Skin of body (tissue), 2 donors: ENCODE results near the gene MDM1. TPM values are rescaled to one million over a fixed set of nuclear protein-coding genes. Genes with fewer than 3 reads are reported as not detected.

ENCODE experiments used
- DNase-seq: peaks from one replicate; lab custom pipeline; 2025; lab: John Stamatoyannopoulos, UW
- total RNA-seq: library from RNA; depleted of rRNA; stranded (reverse); fragments of >200 nt; gene quantifications from one replicate; pipeline ENCODE4 v1.2.3, GENCODE V29; 2014

Gene MDM1
- total RNA-seq, 1 donor from 2014 or later, result 15.5 TPM

DNA sequence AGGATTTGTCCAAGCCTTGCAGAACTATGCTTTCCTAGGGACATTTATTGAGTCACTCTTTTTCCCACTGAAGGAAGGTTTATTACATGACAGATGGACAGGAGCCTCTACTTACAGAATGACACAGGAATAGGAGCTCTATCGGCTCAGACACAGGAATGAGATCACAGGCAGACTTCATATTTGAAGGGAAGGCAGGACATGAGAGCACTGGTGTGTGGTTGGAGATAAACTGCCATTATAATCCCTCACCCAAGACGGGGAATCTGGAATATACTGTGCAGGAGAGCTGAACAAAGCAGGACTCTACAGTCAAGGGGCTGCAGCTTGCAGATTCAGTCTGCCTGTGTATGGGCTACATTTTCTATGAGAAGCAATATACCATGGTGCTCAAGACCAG is 51.9 kb downstream of the MDM1 start:
- no peak for DNase-seq

DNA sequence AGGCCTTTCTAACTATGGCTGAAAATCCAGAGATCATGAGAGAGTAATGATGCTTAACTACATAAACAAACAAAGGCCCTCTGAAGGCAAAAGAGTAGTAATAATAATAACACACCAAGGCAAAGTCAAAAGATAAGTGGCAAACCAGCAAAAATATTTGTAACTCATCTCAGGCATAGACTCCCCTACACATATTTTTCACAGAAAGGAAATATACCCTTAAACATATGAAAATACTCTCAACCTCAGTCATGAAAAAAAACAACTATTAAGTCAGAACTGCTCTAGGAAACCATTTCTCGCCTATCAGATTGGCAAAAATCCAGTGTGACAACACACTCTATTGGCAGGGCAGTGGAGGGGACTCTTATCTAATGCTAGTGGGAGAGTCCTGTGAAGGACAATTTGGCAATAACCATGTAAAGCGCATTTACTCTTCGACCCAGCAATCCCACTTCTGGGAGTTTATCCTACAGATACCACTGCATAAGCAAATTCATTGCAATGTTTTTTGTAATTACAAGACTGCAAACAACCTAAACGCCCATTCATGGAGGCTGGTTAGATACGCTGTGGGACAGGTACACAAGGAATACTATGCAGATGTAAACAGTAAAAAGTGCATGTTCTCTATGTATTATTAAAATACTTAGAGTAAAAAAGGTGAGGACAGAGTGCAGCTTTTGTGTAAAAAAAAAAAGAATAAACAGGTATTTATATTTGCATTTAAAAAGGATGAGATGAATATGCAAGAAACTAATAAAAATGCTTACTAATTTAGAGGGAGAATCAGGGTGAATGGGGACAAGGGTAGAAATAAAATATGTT is 52.7 kb downstream of the MDM1 start:
- no peak for DNase-seq

DNA sequence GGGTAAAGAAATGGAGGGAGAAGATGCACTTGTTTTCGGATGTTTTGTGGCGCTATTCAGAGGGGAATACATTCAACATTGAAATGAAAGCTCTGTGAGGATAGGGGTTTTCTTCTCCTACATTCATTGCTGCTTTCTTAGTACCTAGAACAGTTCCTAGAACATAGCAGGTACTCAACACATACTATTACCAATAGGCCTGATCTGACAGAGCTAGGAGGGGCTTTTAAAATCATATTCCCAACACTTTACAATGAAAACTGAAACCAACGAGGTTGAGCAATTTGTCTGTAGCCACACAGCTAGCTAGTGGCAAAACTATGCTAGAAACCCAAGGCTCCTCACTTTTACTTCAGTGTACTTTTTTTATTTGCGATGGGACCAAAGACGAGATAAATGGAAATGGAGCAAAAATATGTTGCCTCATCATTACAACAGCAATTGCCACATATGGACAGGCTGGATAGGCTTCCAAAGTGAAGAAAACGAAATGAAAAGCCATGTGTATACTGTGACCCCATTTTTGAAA is 55.7 kb downstream of the MDM1 start:
- DNase-seq, result no peak

DNA sequence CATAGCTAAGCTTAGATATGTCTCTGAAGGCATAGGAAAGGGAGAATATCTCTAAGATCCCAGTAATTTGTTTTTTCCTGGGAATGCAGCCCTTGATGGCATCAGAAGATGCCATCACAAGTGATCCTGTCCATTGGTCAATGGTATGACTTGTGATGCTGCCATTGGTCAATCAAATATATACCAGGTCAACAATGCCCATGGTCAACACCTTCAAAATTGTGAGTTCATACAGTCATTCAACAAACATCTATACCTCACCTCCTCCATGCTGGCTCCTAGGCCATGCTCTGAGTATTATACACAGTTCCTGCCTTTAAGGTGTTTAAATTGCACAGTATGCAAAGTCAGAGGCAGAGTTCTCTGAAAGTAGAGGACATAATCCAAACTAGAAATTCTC is 59.4 kb downstream of the MDM1 start:
- DNase-seq, result no peak

GRCh38 chr12:68271346-68271745 is 60.8 kb downstream of the MDM1 start:
- no peak for DNase-seq

GRCh38 chr12:68270358-68270757 is 61.8 kb downstream of the MDM1 start:
- DNase-seq, result no peak

DNA sequence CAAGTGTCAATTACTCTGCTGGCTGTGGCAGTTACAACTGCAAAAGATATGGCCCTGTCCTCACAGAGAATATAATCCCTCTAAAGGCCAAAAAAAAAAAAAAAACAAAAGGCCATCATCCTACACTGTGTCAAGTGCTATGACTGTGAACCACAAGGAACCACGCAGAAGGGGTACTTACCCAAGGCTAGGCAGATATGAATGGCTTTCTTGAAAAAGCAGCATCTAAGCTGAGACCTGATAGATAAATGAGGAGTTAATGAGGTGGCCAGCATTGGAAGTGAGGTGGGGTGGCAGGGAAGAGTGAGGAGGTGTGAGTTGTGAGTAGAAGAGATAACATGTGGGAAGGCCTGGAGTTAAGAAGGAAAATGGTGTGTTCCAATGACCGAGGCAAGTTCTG is 62.4 kb downstream of the MDM1 start:
- DNase-seq, result no peak

DNA sequence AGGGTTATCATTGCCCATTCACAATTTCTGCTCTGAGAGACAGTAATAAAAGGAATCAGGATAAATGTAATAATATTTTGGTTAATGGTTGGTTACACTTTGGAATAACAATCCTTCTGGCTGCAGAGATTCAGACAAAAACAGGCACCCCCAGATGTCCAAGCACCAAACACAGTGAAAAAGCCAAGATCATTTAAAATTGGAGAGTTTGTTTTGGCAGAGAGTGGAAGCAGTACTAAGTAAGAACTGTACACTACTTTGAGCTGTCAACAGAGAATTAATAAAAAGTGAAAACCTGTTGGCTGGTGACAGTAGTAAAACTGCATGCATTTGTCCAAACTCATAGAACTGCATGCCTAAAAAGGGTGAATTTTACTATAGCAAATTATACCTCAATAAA is 63.2 kb downstream of the MDM1 start:
- DNase-seq, result no peak

- no peak for DNase-seq
Observed at GRCh38 chr12:68267892-68268396, 64.2 kb downstream of the MDM1 start.

DNA sequence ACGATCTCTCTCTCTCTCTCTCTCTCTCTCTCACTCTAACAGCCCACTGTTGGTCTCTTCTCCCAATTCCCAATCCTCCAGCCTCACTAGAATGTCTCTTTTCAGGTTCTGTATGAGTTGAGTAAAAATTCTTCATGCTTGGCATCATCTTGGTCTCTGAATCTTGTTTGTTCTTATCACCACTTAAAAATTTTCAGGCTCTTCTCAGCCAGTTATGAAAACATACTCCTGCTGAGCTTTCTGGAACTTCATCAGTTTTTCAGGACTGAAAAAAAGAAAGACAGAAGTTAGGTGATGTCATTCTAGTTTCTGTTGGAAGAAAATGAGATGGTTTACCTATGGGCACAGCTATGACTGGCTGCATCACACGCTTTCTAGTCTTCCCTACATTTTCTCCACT is 67.3 kb downstream of the MDM1 start:
- no peak for DNase-seq

- no peak for DNase-seq
Observed at GRCh38 chr12:68264158-68264855, 67.9 kb downstream of the MDM1 start.

- DNase-seq, result no peak
Observed at GRCh38 chr12:68263366-68263765, 68.8 kb downstream of the MDM1 start.

DNA sequence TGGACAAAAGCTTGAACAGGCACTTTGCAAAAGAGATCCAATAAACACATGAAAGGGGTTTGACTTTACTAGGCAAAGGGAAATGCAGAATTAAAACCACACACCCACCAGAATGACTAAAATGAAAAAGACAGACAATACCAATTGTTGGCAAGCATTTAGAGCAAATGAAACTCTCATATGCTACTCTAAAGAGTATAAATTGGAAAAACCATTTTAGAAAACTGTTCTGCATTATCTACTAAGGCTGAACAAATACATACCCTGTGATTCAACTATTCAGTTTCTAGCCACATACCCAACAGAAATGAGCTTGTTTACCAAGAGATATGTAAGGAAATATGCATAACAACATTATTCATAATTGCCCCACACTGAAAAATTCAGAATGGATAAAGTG is 70.3 kb downstream of the MDM1 start:
- no peak for DNase-seq

- DNase-seq, result no peak
Observed at GRCh38 chr12:68260153-68260552, 72.0 kb downstream of the MDM1 start.

DNA sequence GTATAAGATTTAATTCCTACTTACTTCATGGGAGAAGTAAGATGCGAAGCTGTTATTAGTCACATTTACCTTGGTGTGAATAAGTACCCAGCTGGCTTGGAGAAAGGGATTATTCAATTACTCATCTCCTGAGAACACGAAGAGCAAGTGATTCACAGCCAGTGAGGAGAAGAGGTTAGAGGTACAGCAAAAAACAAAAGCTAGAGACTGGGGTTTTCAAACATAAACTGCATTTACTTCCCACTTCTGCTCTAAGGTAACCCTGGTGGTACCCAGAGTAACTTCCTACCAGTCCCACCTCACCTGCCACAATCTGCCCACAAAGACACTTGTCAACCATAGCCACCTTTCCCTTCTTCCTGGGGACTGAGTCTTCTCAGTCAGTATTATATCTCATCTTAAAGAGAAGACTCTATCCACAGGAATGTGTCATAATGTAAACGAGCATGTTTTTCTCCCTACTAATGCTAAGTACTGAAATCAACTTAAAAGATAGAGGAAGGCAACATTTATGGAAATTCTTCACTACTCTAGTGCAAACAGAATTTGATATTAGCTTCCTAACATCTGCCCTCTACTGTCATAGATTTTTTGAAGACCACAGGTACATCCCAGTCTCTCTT is 72.7 kb downstream of the MDM1 start:
- DNase-seq, result no peak

DNA sequence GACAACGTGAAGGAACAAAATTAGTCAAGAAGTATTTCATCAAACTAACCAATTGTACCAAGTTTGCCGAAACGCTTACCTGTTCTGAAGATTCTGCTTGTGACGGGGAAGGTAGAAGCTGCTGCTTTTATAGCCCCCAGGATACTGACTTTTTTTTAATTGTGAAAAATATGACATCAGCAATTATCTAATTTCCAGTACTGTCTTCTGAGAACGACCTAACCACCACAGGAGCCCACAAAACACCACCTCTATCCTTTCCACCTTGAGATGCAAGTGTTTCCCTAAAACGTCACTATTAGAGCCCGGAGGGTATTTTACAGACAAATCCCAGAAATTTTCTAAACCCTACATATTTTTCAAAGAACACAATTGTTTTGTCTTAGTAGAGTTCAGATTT is 78.7 kb downstream of the MDM1 start, which contains the start of gene IL22:
TSS of gene IL22 (minus strand) at position 101 of the 400 bp plus-strand sequence. CDS start 156 bp downstream, outside the sequence.
- DNase-seq, result no peak

DNA sequence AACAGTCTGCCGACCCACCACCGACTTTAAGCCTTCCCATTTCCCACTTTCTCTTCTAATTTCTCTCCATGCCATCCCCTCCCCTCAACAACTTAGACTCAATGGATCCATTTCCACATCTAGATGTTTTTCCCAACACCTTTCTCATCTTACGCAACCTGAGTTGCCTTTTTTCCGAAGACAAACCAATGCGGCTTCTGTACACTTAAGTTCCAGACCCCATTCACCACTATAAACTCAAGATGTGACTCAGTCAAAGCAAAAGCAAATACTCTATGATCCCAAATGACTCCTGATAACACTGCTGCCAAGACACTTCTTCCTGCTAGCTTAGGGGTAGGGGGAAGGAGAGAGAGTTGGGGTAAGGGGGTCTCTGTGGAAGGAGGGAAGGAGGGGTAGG is 80.1 kb downstream of the MDM1 start:
- no peak for DNase-seq

- no peak for DNase-seq
Observed at GRCh38 chr12:68250454-68250853, 81.7 kb downstream of the MDM1 start.

GRCh38 chr12:68247785-68248184 is 84.4 kb downstream of the MDM1 start:
- no peak for DNase-seq

DNA sequence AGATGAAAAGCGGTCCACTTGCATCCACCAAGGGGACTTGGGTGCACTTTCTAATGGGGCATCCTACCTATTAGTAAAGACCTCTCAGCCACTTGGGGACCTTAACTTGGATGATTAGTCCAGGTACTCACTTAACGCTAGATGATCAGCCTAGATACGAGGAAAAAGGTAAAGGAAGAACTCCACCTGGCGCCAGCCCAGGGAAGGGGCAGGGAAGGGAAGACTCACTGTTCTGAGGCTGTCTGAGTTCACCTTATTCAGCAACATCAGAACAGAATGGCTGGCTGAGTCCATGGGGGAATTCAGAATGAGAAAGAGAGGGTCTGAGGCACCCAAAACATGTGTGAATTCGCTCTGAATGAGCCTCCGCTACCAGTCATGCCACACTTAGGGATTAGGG is 85.8 kb downstream of the MDM1 start:
- no peak for DNase-seq

- no peak for DNase-seq
Observed at GRCh38 chr12:68245180-68246021, 86.8 kb downstream of the MDM1 start.
